Skeletal muscle cell (primary cell): Measurements from ENCODE around the gene CCDC57.

ENCODE experiments used
- DNase-seq: peaks from one replicate; pipeline ENCODE4 v3.0.0-alpha.2; 2010; ENCODE audit warnings: low read depth
- H3K4me3 ChIP-seq: 2 replicates; pipeline ENCODE4 v1.5.1; 2011; ENCODE audit warnings: low read depth, mild to moderate bottlenecking, control low read depth, low read length, moderate library complexity

CCDC57 gene

DNA sequence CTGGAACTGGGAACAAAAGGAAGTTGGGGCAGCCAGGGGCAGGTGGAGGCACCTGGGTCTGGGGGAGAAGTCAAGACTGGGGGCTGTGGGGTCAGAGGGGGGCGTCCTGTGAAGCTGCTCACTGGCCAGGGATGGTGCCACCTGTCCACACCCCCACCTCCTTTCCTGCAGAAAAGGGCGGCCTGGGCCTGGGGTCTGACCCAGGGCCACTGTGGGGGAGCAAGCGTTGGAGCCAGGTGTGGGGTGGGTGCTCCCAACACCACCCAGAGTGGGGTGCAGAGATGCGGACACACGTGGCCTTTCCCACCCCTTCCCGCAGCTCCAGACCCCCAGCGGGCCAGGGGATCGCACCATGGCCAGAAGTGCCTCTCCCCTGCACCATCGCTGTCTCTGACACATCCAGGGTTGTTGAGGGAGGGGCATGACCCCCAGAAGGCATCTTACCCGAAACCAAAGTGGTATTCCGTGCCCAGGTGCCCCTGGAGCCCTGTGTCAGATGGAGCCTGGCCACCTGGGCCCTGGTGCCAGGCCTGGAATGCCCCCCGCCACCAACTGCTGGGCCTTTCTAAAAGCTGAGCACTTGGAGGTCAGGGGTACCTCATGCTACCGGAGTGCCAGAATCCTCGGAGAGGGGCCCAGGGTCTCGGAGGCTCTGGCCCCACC is 13.6 kb upstream of the CCDC57 start:
- DNase-seq = no peak
- H3K4me3 ChIP-seq = no peak overlapping the region

- DNase-seq = no peak
- H3K4me3 ChIP-seq = no peak overlapping the region
Observed at GRCh38 chr17:82225368-82226029, 12.9 kb upstream of the CCDC57 start.

DNA sequence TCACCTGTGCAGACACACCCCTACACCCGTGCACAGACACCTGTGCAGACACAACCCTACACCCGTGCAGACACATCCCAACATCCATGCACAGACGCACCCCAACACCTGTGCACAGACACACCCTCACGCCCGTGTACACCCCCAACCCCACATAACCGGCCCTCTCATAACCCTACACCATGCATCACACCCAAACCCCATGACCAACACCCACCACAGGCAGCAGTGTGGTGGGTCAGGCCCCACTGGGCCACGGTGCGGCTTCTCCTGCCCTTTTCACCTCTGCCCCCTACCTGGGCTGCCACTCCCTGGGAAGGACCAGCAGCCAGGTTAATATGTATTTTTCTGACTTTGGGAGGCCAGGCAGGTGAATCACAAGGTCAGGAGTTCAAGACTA is 12.0 kb upstream of the CCDC57 start:
- H3K4me3 ChIP-seq = no peak overlapping the region
- DNase-seq = no peak

GRCh38 chr17:82223517-82223916 is 10.9 kb upstream of the CCDC57 start:
- DNase-seq = no peak
- no peak overlapping the region for H3K4me3 ChIP-seq

DNA sequence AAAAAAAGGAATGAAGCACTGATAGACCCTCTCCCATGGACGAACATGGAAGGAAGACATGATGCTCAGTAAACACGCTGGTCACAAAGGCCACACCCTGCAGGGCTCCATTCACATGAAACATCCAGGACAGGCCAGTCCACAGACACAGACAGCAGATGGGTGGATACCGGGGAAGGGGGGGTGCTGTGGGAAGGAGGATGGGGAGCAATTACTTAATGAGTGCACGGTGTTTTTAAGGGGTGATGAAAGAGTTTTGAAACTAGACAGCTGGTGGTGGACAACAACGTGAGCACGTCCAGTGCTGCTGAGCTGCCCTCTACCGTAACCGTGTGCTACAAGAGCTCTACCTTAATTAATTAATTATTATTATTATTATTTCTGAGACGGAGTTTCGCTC is 10.2 kb upstream of the CCDC57 start:
- no peak overlapping the region for H3K4me3 ChIP-seq
- DNase-seq = no peak

DNA sequence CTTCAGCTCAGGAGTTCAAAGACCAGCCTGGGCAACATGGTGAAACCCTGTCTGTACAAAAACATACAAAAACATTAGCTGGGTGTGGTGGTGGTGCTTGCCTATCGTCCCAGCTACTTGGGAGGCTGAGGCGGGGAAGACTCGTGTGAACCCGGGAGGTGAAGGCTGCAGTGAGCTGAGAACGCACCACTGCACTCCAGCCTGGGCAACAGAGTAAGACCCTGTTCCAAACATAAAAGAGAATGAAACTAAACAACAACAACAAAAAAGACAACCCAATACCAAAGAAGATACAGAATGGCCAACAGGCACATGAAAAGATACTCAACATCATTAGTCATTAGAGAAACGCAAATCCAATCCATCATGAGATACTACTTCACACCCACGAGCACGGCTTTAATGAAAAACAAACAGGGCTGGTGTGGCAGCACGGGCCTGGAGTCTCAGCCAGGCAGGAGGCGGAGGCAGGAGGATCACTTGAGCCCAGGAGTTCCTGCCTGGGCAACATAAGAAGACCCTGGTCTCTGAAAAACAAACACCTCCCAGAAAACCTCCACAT is 8.8 kb upstream of the CCDC57 start:
- no peak for DNase-seq
- H3K4me3 ChIP-seq = no peak overlapping the region

- DNase-seq = no peak
- no peak overlapping the region for H3K4me3 ChIP-seq
Observed at GRCh38 chr17:82219753-82220709, 7.4 kb upstream of the CCDC57 start.

- no peak for DNase-seq
- H3K4me3 ChIP-seq = no peak overlapping the region
Observed at GRCh38 chr17:82219083-82219482, 6.4 kb upstream of the CCDC57 start.

GRCh38 chr17:82218349-82219075 is 5.9 kb upstream of the CCDC57 start:
- no peak overlapping the region for H3K4me3 ChIP-seq
- no peak for DNase-seq

- no peak overlapping the region for H3K4me3 ChIP-seq
- no peak for DNase-seq
Observed at GRCh38 chr17:82217530-82218204, 5.0 kb upstream of the CCDC57 start.

- DNase-seq = no peak
- H3K4me3 ChIP-seq = no peak overlapping the region
Observed at GRCh38 chr17:82217120-82217529, 4.5 kb upstream of the CCDC57 start.

GRCh38 chr17:82216301-82217119 is 3.9 kb upstream of the CCDC57 start:
- no peak for DNase-seq
- H3K4me3 ChIP-seq = no peak overlapping the region

DNA sequence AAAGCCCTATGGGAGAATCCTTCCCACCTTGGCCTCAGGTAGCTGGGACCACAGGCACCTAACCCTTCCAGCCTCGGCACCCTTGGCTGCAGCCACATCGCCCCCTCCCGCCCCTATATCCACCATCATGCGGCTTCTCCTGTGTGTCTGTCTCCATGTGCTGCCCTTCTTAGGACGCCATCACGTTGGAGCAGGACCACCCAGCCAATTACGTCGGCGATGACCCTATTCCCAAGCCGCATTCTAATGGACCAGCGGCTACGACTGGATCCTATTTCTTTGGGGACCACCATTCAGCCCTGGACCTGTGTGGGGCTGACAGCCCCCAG is 3.3 kb upstream of the CCDC57 start:
- no peak overlapping the region for H3K4me3 ChIP-seq
- DNase-seq = no peak

DNA sequence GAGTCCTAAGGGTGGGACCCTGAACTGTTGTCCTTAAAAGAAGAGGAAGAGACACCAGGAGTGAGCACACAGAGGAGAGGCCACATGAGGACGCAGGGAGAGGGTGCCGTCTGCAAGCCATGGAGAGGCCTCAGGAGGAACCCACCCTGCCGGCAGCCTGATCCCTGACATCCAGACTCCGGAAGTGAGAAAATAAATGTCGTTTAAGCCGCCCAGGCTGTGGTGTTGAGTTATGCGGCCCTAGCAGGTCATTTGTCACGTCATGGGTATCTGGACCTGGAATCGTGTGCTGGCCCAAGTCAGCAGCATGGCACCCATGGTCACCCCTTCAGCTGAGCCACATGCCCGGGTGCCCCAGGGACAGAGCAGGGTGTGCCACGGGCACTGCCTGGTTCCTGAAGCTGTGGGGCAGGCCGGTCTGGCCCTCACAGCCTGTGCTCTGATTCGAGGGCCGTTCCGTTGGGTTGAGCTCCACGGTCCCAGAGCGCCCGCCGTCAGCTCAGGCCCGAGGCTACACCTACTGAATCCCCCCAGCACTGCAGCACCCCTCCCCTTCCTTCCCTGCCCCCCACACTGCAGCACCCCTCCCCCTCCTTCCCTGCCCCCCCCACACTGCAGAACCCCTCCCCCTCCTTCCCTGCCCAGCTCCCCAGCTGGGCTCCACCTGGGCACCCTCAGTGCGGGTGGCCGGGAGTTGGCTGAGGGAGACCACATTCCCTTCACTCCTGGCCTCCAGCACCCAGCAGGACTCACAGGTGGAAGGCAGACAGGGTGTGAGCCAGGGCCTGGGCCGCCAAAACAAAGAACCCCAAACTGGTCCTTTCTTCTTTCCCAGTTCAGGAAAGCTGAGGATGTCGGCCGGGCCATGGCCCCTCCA is 2.7 kb upstream of the CCDC57 start:
- no peak for DNase-seq
- no peak overlapping the region for H3K4me3 ChIP-seq

DNA sequence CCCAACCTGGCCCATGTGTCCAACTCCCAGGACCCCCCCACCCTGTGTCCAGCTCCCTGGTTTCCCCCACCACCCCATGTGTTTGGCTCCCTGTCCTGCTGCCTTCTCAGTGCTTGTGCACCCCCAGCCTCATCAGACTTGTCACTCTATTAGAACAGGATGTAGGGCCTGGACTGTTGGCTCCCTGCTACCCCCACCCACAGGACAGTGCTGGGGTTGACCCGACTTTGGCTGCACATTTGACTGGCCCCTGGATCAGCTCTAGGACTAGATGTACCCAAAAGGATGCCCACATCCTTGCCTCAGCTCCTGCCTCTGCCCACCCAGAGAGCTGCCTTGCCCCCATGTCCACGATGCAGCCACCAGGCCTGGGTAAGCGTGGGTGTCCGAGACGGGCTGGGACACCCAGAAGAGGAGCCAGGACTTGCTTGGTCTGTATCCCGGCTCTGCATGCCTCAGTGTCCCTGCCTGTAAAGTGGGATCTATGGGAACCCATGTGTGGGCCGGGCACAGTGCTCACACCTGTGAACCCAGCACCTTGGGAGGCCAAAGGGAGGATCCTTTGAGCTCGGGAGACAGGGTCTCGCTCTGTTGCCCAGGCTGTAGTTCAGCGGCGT is 1.5 kb upstream of the CCDC57 start:
- no peak overlapping the region for H3K4me3 ChIP-seq
- no peak for DNase-seq

DNA sequence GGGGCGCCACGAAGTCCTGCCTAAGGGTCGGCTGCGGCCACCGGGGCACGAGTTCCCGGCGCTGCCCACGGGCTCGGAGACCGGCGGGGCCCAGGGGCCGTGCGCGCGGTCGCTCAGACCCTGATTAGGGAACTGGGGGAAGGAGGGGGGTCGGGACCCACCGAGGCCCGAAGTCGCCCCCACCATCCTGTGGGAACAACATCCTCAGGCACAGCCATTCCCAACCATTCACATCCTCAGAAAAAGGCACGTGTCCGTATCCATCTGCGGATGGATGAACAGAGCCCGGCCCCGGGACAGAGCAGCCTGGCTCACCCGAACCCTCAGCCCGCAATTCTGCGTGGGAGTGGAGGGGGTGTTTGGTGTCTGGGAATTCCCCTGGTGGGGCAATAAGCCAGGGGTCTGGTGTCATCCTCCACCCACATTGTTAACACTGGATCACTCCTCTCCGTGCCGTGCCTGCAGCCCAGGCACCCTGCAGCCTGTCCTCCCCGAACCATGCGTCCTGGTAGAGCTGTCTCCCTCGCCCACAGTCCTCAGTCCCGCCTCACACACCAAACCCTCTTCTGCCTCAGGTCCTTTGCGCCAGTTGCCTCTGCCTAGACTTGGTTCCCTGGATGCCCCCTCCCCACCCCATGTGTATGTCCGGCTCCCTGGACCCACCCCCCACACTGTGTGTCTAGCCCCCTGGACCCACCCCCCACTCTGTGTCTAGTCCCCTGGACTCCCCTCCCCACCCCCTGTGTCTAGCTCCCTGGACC is 789 bp upstream of the CCDC57 start:
- peak; percentile 65 for DNase-seq
- peak overlapping the region; percentile 71 for H3K4me3 ChIP-seq
